ENCODE measurements around the gene TMEM74B.

The TMEM74B gene

DNA sequence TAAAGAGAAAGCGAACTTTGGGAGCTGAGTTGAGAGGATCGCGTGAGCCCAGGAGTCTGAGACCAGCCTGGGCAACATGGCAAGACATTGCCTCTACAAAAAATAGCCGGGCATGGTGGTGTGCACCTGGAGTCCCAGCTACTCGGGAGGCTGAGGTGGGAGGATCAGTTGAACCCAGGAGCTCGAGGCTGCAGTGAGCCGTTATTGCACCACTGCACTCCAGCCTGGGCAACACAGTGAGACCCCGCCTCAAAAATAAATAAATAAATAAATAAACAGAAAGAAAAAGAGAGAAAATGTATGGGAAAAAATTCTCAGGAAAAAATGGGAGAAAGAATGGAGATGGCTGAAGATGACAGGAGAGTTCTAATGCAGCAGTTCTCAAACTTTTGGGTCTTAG, 21.0 kb upstream of the TMEM74B start:
- no peak for DNase-seq (ENCODE audit: low spot score)

DNA sequence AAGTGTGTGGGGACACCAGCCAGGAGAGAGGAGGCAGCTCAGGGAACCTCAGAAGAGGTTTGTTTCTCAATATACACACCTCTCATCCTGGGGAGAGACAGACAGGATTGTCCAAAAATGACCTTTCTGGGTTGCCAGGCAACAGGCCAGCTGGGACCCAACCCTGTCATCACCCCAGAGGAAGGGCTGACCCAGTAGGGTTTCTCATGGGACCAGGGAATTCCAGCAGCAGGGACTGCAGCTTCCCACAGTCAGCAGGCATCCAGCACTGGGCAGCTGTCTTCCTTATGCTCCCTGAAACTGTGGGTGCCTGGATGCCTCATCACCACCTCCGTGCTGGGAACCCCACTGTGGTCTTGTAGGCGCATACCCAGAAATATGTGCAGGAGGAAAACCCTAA, 19.8 kb upstream of the TMEM74B start:
- no peak for DNase-seq (ENCODE audit: low spot score)

- DNase-seq (ENCODE audit: low spot score) = no peak
Observed at GRCh38 chr20:1204113-1204512, 19.3 kb upstream of the TMEM74B start.

DNA sequence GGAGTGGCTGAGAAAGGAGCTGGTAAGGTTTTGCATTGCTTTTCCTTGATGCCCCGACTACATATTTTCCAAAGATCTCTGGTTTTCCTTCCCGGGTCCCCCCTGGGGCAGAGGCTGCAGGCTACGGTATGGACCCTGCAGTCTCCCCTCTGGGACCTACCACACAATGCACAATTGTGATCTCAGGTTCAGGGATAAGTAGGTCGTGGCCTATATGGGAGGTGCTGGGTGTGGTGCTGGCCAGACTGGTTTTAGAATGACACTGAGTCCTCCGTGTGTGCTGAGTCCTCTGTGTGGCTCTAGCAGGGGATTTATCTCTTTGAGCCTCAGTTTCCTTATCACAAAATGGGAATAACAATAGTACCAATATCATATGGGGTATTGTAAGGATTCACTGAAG, 18.8 kb upstream of the TMEM74B start:
- DNase-seq (ENCODE audit: low spot score) = no peak

DNA sequence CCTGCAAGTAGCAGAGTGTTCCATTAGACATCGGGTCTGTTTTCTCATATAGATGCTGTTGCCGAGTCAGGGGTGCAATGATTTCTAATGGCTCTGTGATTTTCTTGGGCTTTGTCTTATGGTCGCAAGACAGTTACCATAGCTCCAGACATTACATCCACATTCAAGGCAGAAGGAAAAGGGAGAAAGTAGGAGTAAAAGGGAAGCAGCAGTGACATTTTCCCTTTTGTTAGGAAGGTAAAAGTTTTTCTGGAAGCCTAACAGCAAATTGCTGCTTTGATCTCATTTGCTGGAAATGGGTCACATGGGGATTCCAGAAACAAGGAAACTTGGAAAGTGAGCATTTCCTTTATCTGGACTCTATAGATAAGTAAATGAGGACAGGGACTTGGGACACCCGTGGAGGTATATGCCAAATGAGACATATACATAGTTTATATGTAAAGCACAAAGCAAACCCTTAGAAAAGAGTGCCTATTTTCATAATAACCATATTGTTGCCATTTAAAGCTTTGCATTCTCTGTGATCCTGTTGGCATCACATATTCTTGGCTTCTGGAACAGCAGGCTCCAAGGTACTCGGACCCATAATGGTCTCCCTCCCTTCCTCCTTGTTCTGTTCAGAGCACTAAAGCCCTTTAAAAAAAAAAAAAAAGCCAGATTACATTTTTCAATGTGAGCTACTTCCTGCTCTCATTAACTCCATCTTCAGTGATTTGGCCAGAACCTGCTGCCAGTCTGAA, 18.2 kb upstream of the TMEM74B start, which contains the start of gene C20orf202:
Gene C20orf202, plus strand, starts transcription at position 693 of the 743 bp plus-strand sequence. CDS start 132 bp downstream, outside the sequence.
- DNase-seq (ENCODE audit: low spot score) = no peak

GRCh38 chr20:1199964-1200363, 15.2 kb upstream of the TMEM74B start:
- no peak for DNase-seq (ENCODE audit: low spot score)

DNA sequence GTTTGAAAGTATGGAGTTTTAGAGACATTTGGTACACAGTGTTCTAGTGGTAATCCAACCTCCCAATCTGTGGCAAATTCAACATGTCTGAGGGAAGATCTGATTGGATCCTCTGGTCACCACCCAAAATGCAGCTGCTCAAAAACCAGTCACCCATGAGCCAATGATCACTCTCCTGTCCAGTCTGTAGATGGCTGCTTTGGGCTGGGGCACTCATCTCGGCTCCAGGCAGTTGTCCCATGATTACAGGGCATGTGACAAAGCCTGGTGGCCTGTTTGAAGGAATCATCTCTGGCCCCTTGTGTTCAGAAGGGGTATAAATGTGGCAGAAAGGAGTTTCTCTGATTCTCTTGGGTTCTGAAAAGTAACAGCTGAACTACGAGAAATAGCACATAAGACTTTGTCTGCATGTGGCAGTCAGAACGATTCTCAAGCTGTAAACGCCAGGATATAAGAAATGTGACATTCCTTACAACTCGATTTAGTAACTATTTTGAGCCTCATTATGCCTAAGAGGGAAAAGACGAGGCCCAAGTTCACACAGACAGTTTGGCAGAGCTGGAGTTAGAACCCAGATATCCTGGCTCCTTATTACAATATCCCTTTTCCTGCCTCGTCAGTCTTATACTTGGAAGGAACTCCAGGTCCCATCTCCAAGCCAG, 14.6 kb upstream of the TMEM74B start:
- no peak for DNase-seq (ENCODE audit: low spot score)

DNA sequence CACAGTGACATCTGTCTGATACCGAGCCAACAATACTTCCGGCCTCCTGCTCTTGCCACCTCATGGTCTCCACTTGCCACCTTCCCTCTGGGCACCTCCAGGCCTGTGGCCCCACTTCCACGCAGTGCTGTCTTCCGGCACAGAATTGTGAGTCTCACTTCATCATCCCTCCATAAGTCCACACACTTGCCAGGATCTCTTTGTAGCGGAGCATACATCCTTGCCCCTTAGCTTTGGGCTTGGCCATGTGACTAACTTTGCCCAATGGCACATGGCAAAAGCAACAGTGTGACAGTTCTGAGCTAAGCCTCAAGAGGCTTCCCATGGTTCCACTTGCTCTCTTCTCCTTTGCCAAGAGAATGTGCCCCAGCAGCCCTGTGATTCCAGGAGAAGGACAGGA, 14.0 kb upstream of the TMEM74B start:
- no peak for DNase-seq (ENCODE audit: low spot score)

GRCh38 chr20:1197801-1198200, 13.0 kb upstream of the TMEM74B start:
- DNase-seq (ENCODE audit: low spot score) = no peak

DNA sequence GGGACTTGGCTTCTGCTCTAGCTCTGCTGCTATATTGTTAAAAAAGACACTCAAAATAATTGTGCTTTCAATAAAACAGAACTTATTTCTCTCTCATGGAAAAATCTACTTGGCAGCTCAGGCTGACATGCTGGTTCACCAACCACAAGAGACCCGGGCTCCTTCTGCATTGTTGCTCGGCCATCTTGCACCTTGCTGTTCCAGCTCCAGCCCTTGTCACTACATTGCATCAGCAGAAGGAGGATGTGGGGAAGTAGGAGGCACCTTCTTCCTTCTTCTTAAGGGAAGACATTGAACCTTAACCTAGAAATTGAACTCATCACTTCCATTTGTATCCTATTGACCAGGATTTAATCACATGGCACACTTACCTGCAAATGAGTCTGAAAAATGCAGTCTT, 11.9 kb upstream of the TMEM74B start:
- no peak for DNase-seq (ENCODE audit: low spot score)

- no peak for DNase-seq (ENCODE audit: low spot score)
Observed at GRCh38 chr20:1195226-1195625, 10.4 kb upstream of the TMEM74B start.

GRCh38 chr20:1191299-1191698, 6.5 kb upstream of the TMEM74B start:
- DNase-seq (ENCODE audit: low spot score) = no peak

DNA sequence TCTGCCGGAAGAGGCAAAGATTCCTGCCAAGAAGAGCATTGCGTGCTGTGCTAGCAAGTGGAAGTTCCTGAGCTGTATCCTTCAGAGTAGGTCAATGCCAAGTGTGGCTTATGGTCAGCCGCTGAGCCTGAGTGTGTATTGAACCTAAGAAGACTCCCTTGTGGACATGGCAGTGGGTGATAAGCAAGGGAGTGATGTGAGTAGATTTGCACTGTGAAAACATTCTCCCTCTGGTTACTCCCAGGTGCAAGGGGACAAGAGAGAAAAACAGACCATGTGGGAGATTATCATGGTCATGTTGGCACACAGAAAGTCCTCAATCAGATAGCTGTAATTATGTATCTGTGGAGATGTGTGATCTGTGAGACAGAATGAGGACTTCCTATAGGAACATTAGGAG, 6.1 kb upstream of the TMEM74B start:
- DNase-seq (ENCODE audit: low spot score) = no peak

GRCh38 chr20:1189827-1190226, 5.0 kb upstream of the TMEM74B start:
- DNase-seq (ENCODE audit: low spot score) = no peak

DNA sequence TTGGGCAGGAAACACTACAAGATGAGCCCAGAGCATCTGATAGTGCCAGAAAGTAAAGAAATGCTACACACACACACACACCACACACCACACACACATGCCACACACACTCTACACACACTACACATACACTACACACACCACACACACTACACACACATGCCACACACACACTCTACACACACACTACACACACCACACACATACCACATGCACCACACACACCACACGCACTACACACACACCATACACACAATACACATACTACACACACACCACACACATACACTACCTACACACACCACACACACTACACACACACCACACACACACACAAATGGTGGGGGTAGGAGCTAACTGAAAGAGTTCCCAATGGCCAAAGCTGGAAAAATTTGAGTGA, 3.6 kb upstream of the TMEM74B start:
- DNase-seq (ENCODE audit: low spot score) = no peak

DNA sequence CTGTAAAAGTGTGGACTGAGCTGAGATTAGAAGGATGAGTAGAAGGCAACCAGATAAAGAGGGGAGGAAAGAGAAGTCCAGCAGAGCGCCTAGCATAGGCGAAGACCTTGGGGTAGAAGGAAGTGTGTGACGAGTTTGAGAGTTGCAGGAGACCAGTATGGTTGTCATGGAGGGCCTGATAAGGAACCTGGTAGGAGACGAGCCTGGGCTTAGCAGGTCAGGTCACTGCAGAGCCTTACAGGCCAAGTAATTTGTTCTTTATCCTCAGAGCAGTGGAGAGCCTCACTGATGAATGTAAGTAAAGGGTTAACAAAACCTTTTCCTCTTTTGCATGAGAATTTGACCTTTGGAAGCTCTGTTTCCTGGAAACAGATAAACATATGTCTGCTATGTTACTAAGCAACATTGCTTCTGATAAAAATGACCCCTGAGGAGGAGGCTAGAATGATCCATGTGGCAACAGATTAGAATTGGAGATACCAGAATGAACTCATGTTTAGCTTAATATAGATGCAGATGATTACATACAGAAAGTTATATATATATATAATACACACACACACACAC, 2.9 kb upstream of the TMEM74B start:
- DNase-seq (ENCODE audit: low spot score) = no peak

GRCh38 chr20:1186367-1186991, 1.7 kb upstream of the TMEM74B start:
- DNase-seq (ENCODE audit: low spot score) = no peak

- peak; percentile 11 for DNase-seq (ENCODE audit: low spot score)
Observed at GRCh38 chr20:1185790-1186334, 1.1 kb upstream of the TMEM74B start.

DNA sequence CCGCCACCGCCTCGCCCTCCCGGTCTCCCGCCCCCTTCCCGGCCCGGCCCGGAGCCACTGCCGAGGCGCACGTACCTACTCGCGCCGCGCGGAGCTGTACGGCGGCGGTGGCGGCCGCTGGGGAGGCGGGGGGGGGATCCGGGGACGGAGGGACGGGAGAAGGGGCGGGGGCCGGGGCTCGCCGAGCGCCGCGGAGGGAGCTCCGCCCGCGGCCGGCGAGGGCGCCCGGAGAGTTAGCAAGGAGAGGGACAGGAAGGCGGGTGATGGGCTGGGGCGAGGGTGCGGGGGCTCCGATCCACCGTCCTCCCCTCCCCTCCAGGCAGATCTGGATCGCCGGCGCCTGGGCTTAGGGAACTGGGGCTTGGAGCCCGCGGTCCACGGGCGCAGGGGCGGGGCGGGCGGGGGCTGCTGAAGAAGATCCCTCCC, 548 bp upstream of the TMEM74B start:
- no peak for DNase-seq (ENCODE audit: low spot score)

DNA sequence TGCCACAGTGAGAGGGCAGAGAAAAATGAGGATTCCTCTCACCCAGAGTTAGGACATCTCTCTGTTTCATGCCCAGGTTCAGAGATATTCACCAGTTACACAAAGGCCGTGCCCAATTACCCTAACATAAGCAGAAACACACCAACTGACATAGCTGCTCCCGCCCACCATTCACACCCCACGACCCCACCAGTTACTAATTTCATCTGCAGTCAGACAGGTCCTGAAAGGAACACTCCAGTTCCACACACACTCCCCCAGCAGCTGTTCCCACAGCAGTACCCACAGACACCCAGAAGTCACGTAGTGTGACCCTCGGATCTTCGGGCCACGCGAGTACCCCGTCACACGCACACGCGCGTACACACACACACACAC, 532 bp downstream of the TMEM74B start:
- no peak for DNase-seq (ENCODE audit: low spot score)

DNA sequence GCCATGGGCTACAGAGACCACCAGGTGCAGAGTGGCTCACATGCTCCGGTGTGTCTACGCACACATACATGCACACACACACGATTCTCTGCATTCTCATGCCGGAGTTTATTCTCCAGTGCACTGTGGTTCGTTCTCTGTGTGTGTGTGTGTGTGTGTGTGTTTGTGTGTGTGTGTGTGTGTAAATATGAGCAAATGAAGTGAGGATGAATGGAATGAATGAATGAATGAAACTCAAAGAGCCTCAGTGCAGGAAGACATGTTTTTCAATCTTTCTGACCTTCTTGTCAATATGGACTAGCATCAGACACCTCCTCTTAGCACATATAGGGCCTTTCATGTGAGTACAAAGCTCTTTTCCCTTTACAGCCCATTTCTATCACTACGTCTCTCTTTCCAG, 1.6 kb downstream of the TMEM74B start:
- no peak for DNase-seq (ENCODE audit: low spot score)

DNA sequence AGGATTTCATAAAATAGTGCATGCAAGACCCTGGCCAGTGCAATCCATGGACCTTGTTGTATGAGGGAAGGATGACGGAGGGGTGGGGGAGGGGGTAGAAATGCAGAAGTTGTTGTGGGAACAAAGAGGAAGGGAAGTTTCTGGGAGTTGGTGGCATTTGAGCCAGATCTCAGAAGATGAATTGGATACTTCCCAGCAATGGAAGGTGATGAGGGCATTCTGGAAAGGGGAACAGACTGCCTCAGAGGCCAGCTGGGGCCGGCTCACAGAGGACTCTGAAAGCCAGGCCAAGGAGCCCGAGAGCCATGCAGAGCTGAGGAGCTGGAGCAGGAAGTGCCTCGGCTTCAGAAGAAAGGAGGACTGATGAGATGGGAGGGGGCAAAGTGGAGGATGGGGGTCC, 2.7 kb downstream of the TMEM74B start:
- no peak for DNase-seq (ENCODE audit: low spot score)

- no peak for DNase-seq (ENCODE audit: low spot score)
Observed at GRCh38 chr20:1180949-1181348, 3.8 kb downstream of the TMEM74B start.
